Erythroblast (primary cell): Measurements from ENCODE around the gene SLIT1.

Source experiments
- GATA1 ChIP-seq: IDR thresholded peaks from 2 replicates; pipeline ENCODE4 v1.6.1; 2011; ENCODE audit warnings: low read depth, mild to moderate bottlenecking, control low read depth, low read length, moderate library complexity
- POLR2A ChIP-seq: IDR thresholded peaks from 2 replicates; pipeline ENCODE4 v1.6.1; 2011; ENCODE audit warnings: mild to moderate bottlenecking, low read length

DNA sequence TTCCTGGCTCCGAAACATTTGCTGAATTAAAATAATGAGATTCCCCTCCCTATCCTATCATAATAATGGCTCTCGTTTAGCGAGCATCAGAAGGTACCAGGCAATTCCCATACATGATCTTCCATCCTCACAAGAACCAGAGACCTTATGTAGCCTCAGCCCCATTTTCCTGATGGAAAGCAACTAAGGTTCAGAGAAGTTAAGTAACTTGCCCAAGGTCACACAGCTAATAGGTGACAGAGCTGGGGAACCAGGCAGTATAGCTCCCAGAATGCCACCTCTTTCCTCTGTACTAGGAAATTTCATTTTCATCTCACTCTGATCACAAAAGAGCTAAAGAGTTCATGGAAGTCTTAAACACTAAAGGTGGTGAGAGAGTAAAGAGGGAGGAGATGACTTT lies 2.4 kb downstream of the SLIT1 start:
- no peak for TF ChIP-seq POLR2A
- TF ChIP-seq GATA1 = no peak
